NAMALWA (cell line): ENCODE results near the gene KIAA1586.
"Not testable (repeated sequence)": the region's sequence is repeated elsewhere in the genome, so short reads cannot be mapped to it uniquely, and the experiment has no call there.

ENCODE experiments used
- DNase-seq: peaks from one replicate; pipeline ENCODE4 v3.0.0-alpha.2; 2015; ENCODE audit warnings: low spot score

The KIAA1586 gene

GRCh38 chr6:57046332-57047256 is at the start of gene KIAA1586:
KIAA1586 (plus strand) TSS chr6:57046693; CDS start chr6:57046756, 63 bp downstream.
- peak; percentile 90 for DNase-seq

GRCh38 chr6:56999049-56999448 is 47.4 kb upstream of the KIAA1586 start:
- DNase-seq: no peak

- DNase-seq: not testable (repeated sequence)
Measured at GRCh38 chr6:56999748-57000147, 46.7 kb upstream of the KIAA1586 start.

- no peak for DNase-seq
Measured at GRCh38 chr6:57002197-57002596, 44.3 kb upstream of the KIAA1586 start.

GRCh38 chr6:57004292-57004691 is 42.2 kb upstream of the KIAA1586 start:
- DNase-seq: no peak

- DNase-seq: no peak
Measured at GRCh38 chr6:57006101-57006500, 40.4 kb upstream of the KIAA1586 start.

- DNase-seq: not testable (repeated sequence)
Measured at GRCh38 chr6:57008069-57008468, 38.4 kb upstream of the KIAA1586 start.

GRCh38 chr6:57013521-57013926 is 33.0 kb upstream of the KIAA1586 start:
- no peak for DNase-seq

- DNase-seq: no peak
Measured at GRCh38 chr6:57017069-57017468, 29.4 kb upstream of the KIAA1586 start.

- DNase-seq: no peak
Measured at GRCh38 chr6:57017841-57018240, 28.7 kb upstream of the KIAA1586 start.

- no peak for DNase-seq
Measured at GRCh38 chr6:57019434-57019833, 27.1 kb upstream of the KIAA1586 start.

GRCh38 chr6:57021086-57021720 is 25.3 kb upstream of the KIAA1586 start:
- peak; percentile 70 for DNase-seq

- DNase-seq: no peak
Measured at GRCh38 chr6:57024321-57024720, 22.2 kb upstream of the KIAA1586 start.

GRCh38 chr6:57024775-57025174 is 21.7 kb upstream of the KIAA1586 start:
- no peak for DNase-seq

- no peak for DNase-seq
Measured at GRCh38 chr6:57026001-57026400, 20.5 kb upstream of the KIAA1586 start.

GRCh38 chr6:57027301-57027700 is 19.2 kb upstream of the KIAA1586 start:
- DNase-seq: no peak

- no peak for DNase-seq
Measured at GRCh38 chr6:57029213-57029612, 17.3 kb upstream of the KIAA1586 start.

- no peak for DNase-seq
Measured at GRCh38 chr6:57033228-57033627, 13.3 kb upstream of the KIAA1586 start.

GRCh38 chr6:57035549-57035948 is 10.9 kb upstream of the KIAA1586 start:
- DNase-seq: no peak

GRCh38 chr6:57038906-57039305 is 7.6 kb upstream of the KIAA1586 start:
- DNase-seq: no peak

GRCh38 chr6:57040011-57040410 is 6.5 kb upstream of the KIAA1586 start:
- peak; percentile 36 for DNase-seq

GRCh38 chr6:57044061-57044460 is 2.4 kb upstream of the KIAA1586 start:
- not testable (repeated sequence) for DNase-seq

- no peak for DNase-seq
Measured at GRCh38 chr6:57044568-57044967, 1.9 kb upstream of the KIAA1586 start.
